HG02571 (cell line): ENCODE data around the gene TRIM71.
"Not testable (repeated sequence)": the region's sequence is repeated elsewhere in the genome, so short reads cannot be mapped to it uniquely, and the experiment has no call there.

Experiments
- ATAC-seq: cut with Tn5 transposase; IDR thresholded peaks from one replicate; pipeline ENCODE4 v1.9.1; 2021; ENCODE audit warnings: mild to moderate bottlenecking, moderate library complexity; ENCODE audit not compliant: unreplicated experiment

TRIM71 gene

DNA sequence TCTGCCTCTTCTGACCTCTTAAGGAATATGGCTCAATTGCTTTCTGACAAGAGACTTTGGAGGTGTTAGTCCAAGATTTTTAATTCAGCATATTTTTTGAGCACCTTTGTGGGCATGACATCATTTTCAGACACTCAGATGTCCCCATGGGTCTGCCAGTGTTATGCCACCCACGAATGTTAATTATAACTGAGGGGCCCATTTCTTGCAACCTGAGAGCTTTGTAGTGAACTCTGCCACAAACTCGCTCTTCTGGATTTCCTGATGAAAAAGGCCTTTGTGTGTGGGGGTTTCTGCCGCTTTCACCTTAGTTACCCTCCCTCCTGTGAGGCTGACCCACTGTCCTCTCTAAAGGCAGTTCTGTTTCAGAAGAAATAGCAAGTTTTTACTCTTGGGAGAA lies 69.1 kb downstream of the TRIM71 start:
- ATAC-seq: no peak

DNA sequence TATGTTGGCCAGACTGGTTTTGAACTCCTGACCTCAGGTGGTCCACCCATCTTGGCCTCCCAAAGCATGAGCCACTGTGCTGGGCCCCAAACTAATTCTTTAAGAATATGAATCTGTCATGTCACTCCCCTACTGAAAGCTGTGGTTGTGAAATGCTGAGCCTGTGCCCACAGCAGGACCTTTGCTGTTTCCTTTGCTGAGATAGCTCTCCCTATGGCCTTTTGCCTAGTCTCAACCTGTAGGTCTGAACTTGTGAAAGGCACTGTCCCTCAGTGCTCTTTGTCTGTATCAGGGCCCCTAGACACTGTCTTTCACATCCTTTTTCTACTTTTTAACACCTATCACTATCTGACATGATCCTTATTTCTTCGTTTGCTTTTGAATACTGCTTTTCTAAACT lies 70.9 kb downstream of the TRIM71 start:
- ATAC-seq: peak; percentile 82

DNA sequence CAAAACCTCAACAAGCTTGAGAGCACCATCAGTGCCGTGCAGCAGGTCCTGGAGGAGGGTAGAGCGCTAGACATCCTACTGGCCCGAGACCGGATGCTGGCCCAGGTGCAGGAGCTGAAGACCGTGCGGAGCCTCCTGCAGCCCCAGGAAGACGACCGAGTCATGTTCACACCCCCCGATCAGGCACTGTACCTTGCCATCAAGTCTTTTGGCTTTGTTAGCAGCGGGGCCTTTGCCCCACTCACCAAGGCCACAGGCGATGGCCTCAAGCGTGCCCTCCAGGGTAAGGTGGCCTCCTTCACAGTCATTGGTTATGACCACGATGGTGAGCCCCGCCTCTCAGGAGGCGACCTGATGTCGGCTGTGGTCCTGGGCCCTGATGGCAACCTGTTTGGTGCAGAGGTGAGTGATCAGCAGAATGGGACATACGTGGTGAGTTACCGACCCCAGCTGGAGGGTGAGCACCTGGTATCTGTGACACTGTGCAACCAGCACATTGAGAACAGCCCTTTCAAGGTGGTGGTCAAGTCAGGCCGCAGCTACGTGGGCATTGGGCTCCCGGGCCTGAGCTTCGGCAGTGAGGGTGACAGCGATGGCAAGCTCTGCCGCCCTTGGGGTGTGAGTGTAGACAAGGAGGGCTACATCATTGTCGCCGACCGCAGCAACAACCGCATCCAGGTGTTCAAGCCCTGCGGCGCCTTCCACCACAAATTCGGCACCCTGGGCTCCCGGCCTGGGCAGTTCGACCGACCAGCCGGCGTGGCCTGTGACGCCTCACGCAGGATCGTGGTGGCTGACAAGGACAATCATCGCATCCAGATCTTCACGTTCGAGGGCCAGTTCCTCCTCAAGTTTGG lies 72.9 kb downstream of the TRIM71 start:
- no peak for ATAC-seq

DNA sequence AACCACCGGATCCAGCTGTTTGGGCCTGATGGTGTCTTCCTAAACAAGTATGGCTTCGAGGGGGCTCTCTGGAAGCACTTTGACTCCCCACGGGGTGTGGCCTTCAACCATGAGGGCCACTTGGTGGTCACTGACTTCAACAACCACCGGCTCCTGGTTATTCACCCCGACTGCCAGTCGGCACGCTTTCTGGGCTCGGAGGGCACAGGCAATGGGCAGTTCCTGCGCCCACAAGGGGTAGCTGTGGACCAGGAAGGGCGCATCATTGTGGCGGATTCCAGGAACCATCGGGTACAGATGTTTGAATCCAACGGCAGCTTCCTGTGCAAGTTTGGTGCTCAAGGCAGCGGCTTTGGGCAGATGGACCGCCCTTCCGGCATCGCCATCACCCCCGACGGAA lies 73.6 kb downstream of the TRIM71 start:
- ATAC-seq: no peak

- no peak for ATAC-seq
These were observed 75.1 kb downstream of the TRIM71 start for GRCh38 chr3:32892625-32893598.

- no peak for ATAC-seq
These were observed 77.2 kb downstream of the TRIM71 start for GRCh38 chr3:32894977-32895376.

GRCh38 chr3:32895701-32896100 lies 77.9 kb downstream of the TRIM71 start:
- no peak for ATAC-seq

- no peak for ATAC-seq
These were observed 78.3 kb downstream of the TRIM71 start for GRCh38 chr3:32896143-32896542.

- ATAC-seq: no peak
These were observed 79.3 kb downstream of the TRIM71 start for GRCh38 chr3:32897001-32897601.

- no peak for ATAC-seq
These were observed 80.3 kb downstream of the TRIM71 start for GRCh38 chr3:32897981-32898623.

GRCh38 chr3:32899265-32899664 lies 81.5 kb downstream of the TRIM71 start:
- no peak for ATAC-seq

- ATAC-seq: no peak
These were observed 83.5 kb downstream of the TRIM71 start for GRCh38 chr3:32901005-32901932.

GRCh38 chr3:32902887-32903371 lies 85.1 kb downstream of the TRIM71 start:
- ATAC-seq: not testable (repeated sequence)

DNA sequence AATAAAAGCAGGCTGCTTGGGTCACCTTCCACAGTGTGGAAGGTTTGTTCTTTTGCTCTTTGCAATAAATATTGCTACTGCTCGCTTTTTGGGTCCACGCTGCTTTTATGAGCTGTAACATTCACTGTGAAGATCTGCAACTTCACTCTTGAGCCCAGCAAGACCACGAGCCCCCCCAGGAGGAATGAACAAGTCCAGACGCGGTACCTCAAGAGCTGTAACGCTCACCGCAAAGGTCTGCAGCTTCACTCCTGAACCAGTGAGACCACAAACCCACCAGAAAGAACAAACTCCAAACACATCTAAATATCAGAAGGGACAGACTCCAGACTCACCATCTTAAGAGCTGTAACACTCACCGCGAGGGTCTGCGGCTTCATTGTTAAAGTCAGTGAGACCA lies 86.2 kb downstream of the TRIM71 start:
- no peak for ATAC-seq

- ATAC-seq: no peak
These were observed 92.2 kb downstream of the TRIM71 start for GRCh38 chr3:32909999-32910398.

GRCh38 chr3:32910954-32911353 lies 93.2 kb downstream of the TRIM71 start:
- no peak for ATAC-seq

- no peak for ATAC-seq
These were observed 94.2 kb downstream of the TRIM71 start for GRCh38 chr3:32912046-32912445.

DNA sequence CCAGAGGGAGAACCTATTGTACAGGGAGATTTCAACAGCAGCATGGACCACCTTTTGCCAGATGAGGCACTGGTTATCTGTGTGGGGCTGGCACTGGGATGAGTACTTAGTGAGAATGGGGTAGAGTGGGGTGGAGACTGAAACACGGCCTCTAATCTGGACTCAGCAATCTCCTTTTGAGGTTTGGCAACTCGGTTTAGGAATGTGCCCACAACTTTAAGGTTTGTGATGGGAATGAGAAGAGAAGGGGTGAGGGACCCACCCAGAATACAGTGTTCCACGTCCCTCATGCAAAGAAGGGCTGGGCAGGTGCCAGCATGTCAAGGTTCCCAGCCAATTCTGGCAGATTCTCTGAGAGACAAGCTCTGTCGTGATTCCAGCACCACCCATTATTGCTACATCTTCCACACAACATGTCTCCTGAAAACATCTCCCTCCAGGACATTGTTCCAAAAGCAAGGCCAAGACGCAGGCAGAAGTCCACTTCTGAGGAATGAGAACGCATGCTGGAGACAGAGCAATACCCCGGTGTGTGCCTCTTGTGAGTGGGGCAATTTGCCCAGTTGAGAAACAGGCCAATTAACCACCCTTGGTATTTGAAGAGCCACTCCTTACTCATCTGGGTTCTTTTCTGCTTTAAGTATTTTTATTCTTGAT lies 96.1 kb downstream of the TRIM71 start:
- no peak for ATAC-seq

- no peak for ATAC-seq
These were observed 102.1 kb downstream of the TRIM71 start for GRCh38 chr3:32919920-32920319.
